ENCODE measurements around the gene RNF113B. TPM values are rescaled to one million over a fixed set of nuclear protein-coding genes. Genes with fewer than 3 reads are reported as not detected.

RNF113B gene
- total and polyA plus RNA-seq, 2 of the 13 experiments (the other 11 are each of a cell fraction or from before 2014, with no cell fraction given): not detected

GRCh38 chr13:98213354-98213753, 36.3 kb upstream of the RNF113B start:
- ATAC-seq (no peak), DNase-seq (ENCODE audit: low spot score) (no peak), FAIRE-seq (no peak)
- Histone ChIP-seq H3K4me2 (ENCODE audit: low read depth, low read length) (no peak overlapping the region), H3K4me3 (replicated peaks in 1 of 3; ENCODE audit: insufficient read depth in 1 of 3, low read depth in 2 of 3, low read length in 3 of 3) (no peak overlapping the region), H3K36me3 (replicated peaks in 1 of 2; ENCODE audit: control insufficient read depth in 1 of 2, insufficient read depth in 2 of 2, low read length in 2 of 2) (peaks cover 24 to 71% of the 10 kb centered on the region in 2 experiments; a peak in 4 of 5 replicates), H3K4me1 (ENCODE audit: insufficient read depth, low read length) (peaks cover 23% of the 10 kb centered on the region), H3K27ac (ENCODE audit: extremely low read length, insufficient read depth, low read length) (no peak overlapping the region), H4K20me1 (ENCODE audit: insufficient read depth, low read length) (peaks cover 65% of the 10 kb centered on the region), H3K9me3 (ENCODE audit: low read length) (no peaks in the 10 kb centered on the region), H3K79me2 (ENCODE audit: insufficient read depth, low read length) (peaks cover 79% of the 10 kb centered on the region), H3K27me3 (ENCODE audit: control insufficient read depth in 1 of 2, insufficient read depth in 2 of 2, low read length in 2 of 2) (no peaks in the 10 kb centered on the region), H2AFZ (ENCODE audit: low read length) (no peak overlapping the region), H3K9ac (ENCODE audit: insufficient read depth, low read depth, low read length) (no peak overlapping the region)
- TF ChIP-seq USF2 (IDR thresholded peaks at IDR 0.05; ENCODE audit: low read depth, low read length): no peak
- no peak for TF ChIP-seq USF2 (CRISPR knock-in tag; IDR thresholded peaks at IDR 0.05; ENCODE audit: borderline replicate concordance)
- no peak for TF ChIP-seq SMARCC2 (IDR thresholded peaks at IDR 0.05)
- TF ChIP-seq SSRP1 (CRISPR knock-in tag; IDR thresholded peaks at IDR 0.05): no peak
- no peak for TF ChIP-seq CBFB (CRISPR knock-in tag; IDR thresholded peaks at IDR 0.05)
- TF ChIP-seq NCOA1 (CRISPR knock-in tag; IDR thresholded peaks at IDR 0.05): no peak
- no peak for TF ChIP-seq ZNF160 (CRISPR knock-in tag; IDR thresholded peaks at IDR 0.05)
- no peak for TF ChIP-seq PBX3 (CRISPR knock-in tag; IDR thresholded peaks at IDR 0.05; ENCODE audit: borderline replicate concordance)
- TF ChIP-seq ZNF672 (CRISPR knock-in tag; IDR thresholded peaks at IDR 0.05): no peak
- no peak for TF ChIP-seq TSC22D2 (CRISPR knock-in tag; IDR thresholded peaks at IDR 0.05; ENCODE audit: borderline replicate concordance)
- TF ChIP-seq, protein P1, sequence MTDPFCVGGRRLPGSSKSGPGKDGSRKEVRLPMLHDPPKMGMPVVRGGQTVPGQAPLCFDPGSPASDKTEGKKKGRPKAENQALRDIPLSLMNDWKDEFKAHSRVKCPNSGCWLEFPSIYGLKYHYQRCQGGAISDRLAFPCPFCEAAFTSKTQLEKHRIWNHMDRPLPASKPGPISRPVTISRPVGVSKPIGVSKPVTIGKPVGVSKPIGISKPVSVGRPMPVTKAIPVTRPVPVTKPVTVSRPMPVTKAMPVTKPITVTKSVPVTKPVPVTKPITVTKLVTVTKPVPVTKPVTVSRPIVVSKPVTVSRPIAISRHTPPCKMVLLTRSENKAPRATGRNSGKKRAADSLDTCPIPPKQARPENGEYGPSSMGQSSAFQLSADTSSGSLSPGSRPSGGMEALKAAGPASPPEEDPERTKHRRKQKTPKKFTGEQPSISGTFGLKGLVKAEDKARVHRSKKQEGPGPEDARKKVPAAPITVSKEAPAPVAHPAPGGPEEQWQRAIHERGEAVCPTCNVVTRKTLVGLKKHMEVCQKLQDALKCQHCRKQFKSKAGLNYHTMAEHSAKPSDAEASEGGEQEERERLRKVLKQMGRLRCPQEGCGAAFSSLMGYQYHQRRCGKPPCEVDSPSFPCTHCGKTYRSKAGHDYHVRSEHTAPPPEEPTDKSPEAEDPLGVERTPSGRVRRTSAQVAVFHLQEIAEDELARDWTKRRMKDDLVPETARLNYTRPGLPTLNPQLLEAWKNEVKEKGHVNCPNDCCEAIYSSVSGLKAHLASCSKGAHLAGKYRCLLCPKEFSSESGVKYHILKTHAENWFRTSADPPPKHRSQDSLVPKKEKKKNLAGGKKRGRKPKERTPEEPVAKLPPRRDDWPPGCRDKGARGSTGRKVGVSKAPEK (CRISPR knock-in tag; IDR thresholded peaks at IDR 0.05; ENCODE audit: borderline replicate concordance): no peak
- TF ChIP-seq AHR (CRISPR knock-in tag; IDR thresholded peaks at IDR 0.05): no peak
- TF ChIP-seq ZNF775 (CRISPR knock-in tag; IDR thresholded peaks at IDR 0.05; ENCODE audit: borderline replicate concordance): no peak
- TF ChIP-seq, protein P2, sequence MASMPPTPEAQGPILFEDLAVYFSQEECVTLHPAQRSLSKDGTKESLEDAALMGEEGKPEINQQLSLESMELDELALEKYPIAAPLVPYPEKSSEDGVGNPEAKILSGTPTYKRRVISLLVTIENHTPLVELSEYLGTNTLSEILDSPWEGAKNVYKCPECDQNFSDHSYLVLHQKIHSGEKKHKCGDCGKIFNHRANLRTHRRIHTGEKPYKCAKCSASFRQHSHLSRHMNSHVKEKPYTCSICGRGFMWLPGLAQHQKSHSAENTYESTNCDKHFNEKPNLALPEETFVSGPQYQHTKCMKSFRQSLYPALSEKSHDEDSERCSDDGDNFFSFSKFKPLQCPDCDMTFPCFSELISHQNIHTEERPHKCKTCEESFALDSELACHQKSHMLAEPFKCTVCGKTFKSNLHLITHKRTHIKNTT (CRISPR knock-in tag; IDR thresholded peaks at IDR 0.05): no peak
- TF ChIP-seq ZNF615 (CRISPR knock-in tag; IDR thresholded peaks at IDR 0.05; ENCODE audit: borderline replicate concordance): no peak
- TF ChIP-seq ZBTB38 (CRISPR knock-in tag; IDR thresholded peaks at IDR 0.05): no peak
- TF ChIP-seq CEBPG (CRISPR knock-in tag; IDR thresholded peaks at IDR 0.05): no peak
- TF ChIP-seq JUNB (CRISPR knock-in tag; IDR thresholded peaks at IDR 0.05; ENCODE audit: borderline replicate concordance): no peak
- intact Hi-C loops (cut with micrococcal nuclease; ENCODE audit: unreplicated experiment) (no loop called here), in situ Hi-C loops (cut with HindIII; ENCODE audit: extremely low pct_ligation_motif_present, low pct_unique_long_range_greater_than_20kb) (no loop called here)
- BruUV-seq (replicated peaks): no TSS peak
- 95% methylated on average over 6 of the region's 8 CpGs for WGBS (ENCODE audit: low lambda C conversion rate)
- ChIA-PET CTCF (ENCODE audit: low intra/inter-chr PET ratio, low total read pairs) (no interaction called here), POLR2A (no interaction called here)
